Measurements from ENCODE around the gene MT1H.

GRCh38 chr16:56713794-56714193 lies 44.2 kb downstream of the MT1H start:
- TF ChIP-seq CTCF (optimal IDR thresholded peaks at IDR 0.05 in 1 of 3, IDR thresholded peaks at IDR 0.05 in 1 of 3, conservative IDR thresholded peaks at IDR 0.05 in 1 of 3; ENCODE audit: extremely low read depth in 1 of 3, insufficient read depth in 2 of 3, low read length in 3 of 3) (no peak), EZH2 (IDR thresholded peaks at IDR 0.05; ENCODE audit: low read length) (no peak)
